HG02623 (cell line): ENCODE results near the gene SLC29A3.

ENCODE experiments used
- ATAC-seq: cut with Tn5 transposase; IDR thresholded peaks from one replicate; pipeline ENCODE4 v1.9.1; 2021; ENCODE audit warnings: moderate library complexity; ENCODE audit not compliant: unreplicated experiment

Gene SLC29A3

DNA sequence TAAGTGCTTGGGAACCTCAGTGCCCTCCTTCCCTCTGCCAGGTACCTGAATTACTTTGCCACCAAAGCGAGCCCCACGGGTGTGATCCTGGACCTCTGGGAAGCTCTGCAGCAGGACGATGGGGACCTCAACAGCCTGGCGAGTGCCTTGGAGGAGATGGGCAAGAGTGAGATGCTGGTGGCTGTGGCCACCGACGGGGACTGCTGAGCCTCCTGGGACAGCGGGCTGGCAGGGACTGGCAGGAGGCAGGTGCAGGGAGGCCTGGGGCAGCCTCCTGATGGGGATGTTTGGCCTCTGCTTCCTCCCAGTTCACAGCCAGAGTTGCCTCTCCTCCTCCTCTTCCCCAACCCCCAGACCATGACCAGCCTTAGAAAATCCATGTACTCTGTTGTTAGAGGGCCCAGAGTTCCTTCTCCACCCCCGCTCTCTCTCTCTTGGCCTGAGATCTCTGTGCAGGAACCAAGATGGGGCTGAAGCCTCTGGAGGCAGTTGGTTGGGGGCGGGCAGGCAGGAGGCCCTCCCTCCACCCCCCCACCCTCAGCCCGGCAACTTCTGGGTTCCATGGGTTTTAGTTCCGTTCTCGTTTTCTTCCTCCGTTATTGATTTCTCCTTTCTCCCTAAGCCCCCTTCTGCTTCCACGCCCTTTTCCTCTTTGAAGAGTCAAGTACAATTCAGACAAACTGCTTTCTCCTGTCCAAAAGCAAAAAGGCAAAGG, 19.8 kb upstream of the SLC29A3 start:
- ATAC-seq, result no peak

DNA sequence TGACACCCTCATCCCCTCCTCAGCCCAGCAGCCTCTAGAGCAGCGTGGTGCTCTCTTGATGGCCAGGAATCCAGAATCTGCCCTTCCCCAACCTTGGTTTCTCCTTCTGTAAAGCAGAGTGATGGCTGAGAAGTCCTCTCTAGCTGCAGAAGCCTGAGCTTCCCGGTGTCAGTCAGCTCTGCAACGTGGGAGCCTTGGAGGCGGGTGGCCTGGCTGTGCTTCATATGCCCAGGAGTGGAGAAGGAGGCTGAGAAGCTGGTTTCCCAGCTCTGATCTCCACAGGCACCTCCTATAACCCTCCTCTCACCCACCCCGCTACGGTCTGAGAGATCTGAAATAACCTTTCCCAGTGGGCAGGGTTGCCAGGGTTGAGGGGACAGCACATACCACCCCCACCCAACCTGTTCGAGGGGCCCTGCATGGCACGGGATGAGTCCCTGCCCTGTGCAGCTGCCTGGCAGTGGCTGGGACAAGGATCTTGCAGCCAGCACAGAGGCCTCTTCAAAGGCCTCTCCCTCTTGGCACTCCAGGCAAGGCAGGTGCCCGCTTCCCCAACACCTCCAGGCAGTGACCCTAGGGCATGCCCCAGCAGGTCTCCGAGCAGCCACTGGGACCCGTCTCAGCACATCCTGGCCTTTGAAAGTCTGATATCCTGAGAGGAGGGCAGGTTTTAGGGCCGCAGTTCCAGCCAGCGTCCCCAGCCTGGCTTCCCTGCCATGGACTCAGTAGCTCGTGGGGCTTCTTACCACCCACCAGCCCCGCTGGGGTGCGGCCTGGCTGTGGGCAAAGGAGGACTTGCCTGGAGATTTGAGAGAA, 18.3 kb upstream of the SLC29A3 start:
- no peak for ATAC-seq

DNA sequence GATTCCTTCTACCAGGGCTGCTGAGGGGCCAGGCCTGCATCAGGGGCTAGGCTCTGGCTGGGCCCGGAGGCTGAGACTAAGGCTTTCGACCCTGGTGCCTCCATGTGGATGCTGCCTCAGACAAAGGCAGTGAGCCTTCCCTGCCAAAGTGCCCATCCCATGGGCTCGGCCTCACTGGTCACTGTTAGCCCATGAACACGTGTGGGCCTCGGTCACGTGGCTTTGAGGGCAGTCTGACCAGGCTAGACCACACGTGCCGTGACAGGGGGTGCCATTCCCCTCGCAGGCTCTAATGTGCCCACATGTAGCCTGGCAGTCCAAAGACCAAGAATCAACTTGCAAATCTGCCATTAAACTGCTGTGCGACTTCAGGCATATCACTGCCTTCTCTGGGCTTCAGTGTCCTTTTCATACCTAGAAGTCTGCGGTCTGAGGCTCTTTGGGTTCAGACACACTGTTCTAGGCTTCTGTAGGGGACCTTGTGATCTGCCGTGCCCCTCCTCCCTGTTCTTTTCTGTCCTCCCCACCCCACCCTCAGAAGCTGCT, 17.6 kb upstream of the SLC29A3 start:
- no peak for ATAC-seq

DNA sequence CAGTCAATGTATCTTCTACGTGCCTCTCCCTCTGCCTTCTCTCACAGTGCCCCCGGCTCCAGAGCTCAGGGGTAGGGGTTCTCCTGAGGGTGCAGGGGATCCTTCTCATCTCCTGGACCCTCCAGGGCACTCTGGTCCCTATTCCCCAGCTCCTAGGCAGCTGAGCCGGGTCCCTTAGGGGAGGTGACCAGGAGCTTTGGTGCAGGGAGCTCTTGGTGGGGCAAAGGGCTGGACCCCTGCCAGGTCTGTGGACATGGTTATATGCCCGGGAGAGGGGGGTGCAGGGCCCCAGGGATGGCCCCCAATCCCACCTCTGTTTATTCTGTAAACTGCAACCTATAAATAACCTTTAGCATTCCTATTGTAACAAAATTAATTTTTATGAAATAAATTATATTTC, 16.6 kb upstream of the SLC29A3 start:
- no peak for ATAC-seq

DNA sequence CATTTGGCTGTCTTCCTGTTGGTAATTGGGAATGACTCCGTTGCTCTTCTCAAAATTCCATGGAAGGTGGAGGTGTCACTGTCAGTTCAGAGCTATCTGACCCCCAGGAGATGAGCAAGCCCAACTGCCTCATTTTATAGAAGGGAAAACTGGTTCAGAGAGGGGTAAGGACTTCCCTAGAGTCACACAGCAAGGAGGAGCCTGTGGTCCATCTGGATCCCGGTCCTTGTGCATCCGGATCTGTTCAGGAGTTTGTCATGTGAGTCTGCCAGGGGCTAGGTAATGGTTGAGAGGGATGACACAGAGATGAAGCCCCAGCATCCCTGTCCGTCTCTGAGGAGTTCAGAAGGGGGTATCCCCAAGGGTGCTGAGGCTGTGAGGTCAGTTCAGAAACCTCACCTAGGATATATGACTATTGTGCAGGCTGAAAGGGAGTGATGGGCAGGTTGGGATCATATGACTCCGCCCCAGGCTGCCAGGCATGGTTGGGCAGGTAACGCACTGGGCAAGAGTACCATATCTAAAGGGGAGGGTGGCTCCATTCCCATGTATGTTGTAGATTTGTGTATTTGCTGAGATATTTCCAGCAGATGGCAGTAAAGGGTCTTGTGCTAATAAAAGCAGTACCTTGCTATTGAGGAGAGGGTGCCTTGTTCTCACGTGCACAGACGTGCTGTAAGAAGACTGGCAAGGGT, 16.0 kb upstream of the SLC29A3 start:
- ATAC-seq, result no peak

DNA sequence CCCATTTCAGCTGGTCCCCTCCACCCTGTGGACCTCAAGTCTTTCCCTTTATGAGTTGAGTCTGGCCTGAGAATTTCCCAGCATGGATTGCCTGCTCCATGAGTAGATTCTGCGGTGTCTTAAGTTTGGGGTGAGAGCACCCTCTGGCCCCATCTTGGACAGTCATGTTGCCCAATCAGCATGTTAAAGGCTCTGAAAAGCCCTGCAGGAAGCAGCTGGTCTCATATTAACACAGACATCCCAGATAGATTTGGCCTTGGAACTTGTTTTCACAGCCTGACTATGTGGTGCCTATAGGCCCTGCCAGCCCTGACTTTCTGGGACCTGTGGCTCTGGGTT, 15.5 kb upstream of the SLC29A3 start:
- no peak for ATAC-seq

DNA sequence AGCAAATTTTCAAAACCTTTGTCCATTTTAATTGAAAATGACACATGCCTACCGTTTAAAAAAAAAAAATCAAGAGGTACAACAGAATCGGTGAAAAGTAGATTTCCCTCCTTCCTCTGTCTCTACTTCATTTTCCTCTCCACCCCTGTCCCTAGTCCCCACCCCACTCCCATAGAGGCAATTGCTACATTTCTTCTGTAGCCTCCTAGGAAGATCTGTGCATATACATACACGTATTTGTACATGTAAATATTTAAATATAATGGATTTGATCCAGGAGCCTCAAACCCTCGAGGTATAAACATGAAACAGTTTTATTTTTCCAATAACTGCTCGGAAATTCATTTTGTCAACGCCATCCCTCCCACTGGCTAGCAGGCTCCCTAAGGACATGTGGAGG, 14.1 kb upstream of the SLC29A3 start:
- ATAC-seq, result no peak

DNA sequence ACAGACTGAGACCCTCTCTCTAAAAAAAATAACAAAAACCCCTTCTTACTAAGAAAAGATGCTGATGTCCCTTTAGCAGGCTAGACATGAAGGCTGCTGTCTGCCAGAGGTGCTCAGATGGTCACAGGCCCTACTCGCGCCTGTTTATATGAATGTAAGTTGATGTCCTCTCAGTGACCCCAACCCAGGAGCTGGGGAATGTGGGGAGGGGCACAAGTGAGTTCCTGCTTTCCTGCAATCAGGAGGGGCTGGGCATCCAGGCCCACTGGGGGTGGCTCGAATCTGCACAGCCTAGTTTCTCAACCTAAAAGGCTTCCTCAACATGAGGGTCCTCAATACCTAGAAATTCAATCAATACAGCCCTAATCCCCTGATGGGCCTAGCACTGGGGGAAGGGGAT, 12.1 kb upstream of the SLC29A3 start:
- ATAC-seq, result no peak

DNA sequence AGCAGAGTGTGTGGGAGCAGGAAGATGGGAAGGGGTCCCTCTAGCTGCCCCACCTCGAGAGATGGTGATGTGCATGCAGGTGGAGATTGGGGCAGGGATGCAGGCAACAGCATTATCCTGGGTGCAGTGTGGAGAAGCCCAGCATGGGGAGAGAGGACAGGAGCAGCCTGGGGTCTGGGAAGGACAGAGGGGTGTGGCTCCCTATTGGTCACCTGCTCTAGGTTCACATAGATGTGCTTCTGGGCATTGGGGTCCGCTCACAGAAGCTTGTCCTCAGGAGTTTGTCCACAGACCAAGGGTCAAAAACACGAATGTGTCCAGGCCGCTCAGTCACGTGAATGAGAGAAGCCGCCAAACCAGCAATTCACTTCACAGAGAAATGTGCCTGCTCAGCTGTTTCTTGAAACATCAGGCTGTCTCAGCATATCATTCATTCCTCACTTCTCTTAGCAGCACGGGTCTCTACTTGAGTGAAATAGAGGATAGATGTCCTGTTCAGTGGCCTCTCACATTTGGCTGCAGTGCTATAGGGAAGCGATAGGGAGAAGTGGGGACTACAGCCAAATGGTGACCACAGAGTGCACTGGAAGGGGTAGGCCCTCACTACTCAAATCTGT, 11.5 kb upstream of the SLC29A3 start:
- no peak for ATAC-seq

DNA sequence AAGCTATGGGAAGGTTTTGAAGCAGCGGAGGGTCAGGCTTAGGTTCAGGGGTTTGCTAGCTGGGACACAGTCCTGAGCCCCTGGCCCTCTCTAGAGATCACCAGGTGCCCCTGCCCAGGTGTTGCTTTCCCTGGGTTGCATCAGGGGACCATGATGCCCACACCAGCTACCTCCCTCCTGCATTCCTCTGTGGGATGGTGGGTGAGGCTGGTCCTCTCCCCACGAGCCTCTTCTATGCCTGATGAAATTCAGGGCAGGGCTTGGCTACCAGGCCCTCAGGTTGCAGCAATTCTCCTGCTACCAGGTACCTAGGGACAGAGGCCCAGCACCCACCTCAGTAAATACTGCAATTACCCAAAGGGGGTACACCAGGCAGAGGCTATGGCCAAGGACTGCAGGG, 10.8 kb upstream of the SLC29A3 start:
- no peak for ATAC-seq

DNA sequence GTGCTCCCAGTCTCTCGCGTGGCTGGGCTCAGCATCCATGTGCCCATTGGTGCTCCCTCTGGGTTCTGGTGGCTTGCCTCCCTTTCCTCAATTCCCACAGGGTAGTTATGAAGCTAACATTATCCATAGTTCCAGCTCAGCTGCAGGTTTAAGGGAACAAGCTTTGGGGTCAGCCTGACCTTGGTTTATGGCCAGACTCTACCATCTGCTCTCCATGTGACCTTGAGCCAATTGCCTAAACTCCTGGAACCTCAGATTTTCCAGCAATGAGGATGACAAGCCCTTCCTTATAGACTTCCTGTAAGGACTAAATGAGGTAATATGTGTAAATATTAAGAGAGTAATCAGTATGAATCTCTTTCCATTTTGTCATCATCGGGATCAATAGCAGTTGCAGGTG, 10.1 kb upstream of the SLC29A3 start:
- ATAC-seq, result no peak

DNA sequence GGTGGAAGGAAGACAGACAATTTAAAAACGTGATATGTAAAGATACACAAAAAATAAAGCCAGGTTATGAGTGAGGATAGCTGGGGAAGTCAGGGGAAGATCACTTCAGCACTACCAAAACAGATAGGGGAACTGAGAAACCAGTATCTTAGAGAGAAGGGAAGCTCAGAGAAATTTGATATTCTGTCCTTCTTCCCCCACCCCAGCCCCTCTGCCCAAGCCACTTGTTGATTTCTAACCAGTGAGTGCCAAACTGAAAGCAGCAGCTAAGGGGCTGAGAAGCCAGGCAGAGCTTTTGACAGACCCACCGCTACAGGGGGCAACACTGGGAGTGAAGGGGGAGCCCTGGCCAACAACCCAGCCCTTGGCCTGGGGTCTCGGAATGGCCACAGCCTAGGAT, 9.1 kb upstream of the SLC29A3 start:
- no peak for ATAC-seq

DNA sequence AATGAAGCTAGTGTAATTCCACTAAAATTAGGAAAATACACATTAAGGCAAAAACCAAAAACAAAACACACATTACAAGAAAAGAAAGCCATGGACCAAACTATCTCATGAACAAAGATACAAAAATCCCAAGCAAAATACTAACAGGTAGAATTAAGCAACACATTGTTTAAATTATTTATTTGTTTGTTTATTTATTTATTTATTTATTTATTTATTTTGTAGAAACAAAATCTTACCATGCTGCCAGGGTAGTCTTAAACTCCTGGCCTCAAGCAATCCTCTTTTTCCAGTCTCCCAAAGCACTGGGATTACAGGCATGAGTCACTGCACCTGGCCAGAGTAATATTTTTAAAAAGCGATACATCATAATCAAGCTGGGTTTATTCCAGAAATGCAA, 6.8 kb upstream of the SLC29A3 start:
- ATAC-seq, result no peak

DNA sequence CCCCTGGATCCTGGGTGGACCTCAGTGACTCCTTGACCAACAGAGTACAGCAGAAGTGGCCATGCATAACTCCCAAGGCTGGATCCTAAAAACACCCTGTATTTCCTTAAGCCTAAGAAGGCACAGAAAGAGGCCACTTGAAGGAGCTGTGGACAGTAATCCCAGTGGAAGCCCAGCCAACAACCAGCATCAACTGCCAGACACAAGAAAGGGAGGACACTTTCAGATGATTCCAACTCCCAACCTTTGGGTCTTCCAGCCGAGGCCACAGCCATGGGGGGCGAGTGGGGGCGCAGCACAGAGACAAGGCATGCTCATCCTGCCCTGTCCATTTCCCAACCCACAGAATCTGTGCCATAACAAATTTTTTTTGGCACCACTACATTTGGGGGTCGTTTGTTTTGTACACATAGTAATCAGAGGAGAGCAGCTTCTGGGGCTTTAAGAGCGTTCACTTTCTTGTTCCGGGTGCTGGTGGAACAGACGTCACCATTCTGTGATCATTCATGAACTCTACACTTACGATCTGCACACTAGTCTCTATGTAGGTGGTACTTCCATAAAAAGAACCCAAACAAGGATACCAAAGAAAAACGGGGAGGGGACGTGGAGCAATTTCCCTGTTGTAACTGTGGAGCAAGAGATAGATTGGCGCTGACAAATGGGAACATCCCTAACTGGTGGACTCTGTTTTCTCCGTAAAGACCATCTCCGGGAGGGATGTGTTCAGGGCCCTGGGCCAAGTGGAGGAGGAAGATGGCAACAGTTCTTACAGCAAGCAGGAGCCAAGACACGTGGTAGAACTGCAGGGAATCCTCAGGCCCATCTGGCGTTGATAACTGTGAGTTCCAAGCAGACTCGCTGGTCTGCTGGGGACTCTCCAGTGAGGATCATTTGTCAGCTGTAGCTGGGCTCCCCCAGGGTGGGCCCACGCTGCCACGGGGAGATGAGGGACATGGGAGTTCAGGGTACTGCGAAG, 6.0 kb upstream of the SLC29A3 start:
- ATAC-seq, result no peak

DNA sequence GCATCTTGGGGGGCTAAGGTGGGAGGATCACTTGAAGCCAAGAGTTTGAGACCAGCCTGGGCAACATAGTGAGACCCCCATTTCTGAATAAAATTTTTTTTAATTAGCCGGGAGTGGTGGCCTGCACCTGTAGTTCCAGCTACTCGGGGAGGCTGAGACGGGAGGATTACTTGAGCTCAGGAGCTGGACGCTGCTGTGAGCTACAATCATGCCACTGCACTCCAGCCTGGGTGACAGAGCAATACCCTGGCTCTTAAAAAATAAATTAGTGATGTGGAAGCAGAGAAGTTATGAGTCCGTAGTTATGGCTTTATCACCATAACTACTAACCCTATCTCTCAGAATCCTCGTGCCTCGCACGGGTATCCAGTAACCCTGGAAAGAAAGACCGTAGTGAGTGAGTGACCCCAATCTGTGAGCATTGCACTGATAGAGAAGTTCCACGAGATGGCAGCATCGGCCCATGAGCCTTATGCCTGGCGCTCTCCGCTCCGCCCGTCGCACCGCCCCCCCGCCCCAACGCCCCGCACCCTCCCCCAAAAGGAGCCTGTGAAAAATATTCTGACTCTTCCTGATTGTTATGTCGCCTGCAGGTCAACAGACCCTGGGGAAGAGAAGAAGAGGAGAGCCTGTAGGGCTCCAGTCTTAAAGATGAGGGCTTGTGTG, 4.9 kb upstream of the SLC29A3 start:
- ATAC-seq, result no peak

DNA sequence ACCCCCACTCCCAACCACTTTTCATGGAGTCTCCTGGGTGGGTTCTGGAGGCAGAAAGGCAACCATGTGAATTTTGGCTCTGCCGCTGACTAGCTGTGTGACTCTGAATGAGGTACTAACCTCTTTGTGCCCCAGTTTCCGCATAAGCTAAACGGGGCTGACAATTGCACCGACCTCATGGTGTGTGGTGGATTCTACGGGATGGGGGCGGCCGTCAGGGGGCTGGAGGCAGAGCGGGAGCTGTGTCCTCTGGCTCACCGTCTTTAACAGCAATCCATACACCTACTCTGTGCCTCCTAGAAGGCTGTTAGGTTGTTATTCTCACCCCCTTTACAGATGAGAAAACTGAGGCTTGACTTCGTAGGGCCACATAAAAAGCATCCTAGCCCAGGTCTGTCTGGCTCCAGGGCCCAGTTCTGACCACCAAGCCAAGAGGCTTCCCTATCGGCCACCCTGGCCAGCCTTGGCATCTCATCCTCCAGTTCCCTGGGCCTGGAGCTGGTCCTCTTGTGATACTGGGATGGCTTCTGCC, 4.3 kb upstream of the SLC29A3 start:
- ATAC-seq, result no peak

DNA sequence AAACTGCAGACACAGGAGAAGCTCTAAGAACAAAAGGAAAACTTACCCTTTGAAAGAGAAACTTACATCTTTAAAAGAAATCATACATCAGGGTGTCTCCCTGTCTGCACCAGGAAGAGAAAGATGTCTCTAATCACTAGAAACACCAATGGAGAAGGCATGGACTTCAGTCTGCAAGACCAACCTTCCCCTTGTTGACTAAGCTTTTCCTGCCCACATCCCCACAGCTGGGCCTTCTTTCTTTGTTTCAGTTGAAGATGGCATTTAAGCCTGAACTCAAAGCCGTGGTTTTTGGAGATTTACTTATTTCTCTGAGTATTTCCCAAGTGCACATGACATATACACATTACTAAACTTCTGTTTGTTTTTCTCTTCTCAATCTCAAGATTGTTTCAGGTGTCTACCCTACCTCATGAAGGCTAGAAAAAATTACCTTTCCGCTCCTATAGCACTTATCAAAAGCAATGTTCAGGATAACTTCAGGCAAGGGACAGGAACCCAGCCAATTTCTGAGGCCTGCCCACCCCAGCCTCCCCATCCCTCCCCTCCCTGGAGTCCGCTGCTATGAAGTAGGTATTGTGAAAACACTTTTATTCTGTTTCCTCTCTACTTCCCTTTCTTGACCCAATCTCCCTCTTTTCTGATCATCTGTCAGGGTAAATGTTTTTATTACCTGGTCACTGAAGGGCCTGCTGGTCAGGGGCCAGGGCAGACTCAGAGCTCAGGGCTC, 2.8 kb upstream of the SLC29A3 start:
- no peak for ATAC-seq

DNA sequence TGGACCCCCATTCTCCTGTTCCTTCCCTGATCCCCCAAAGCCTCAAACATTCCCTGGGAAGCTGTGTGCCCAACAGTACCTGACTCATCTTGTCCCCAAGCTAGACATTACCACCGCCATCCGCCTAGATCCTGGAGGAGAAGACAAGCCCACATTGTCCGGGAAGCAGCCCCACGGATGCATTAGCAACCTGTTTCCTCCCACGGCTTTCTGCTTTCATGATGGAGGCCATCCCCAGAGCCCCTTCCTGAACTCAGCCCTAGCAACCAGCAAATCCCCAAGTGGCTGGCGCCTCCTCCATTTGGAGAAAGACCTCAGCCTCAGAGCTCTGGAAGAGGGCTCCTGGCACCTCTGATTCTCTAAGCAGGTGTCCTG, 2.3 kb upstream of the SLC29A3 start:
- no peak for ATAC-seq

DNA sequence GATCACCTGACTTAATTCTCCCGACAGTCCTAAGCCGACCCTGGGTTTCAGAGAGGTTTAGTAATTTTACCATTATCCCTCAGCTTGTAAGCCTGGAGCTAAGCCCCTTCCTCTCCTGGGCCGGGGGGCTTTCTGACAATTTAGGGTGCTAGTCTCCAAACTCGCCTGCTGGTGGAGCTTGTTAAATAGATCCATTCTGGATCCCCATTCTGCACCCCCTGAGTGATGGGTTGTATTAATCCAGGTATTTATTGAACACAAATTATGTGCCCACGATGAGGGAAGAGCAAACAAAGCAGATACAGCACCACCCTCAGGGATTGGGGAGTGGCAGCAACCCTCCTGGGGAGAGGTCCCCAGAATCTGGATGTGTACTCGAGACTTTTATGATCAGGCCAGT, 1.3 kb upstream of the SLC29A3 start:
- ATAC-seq, result no peak
